Activated CD8-positive, alpha-beta memory T cell treated with anti-CD3 and anti-CD28 coated beads for 24 hours (primary cell): ENCODE data around the gene ZNF837.
"Not testable (repeated sequence)": the region's sequence is repeated elsewhere in the genome, so short reads cannot be mapped to it uniquely, and the experiment has no call there.

Experiments used
- DNase-seq: peaks from one replicate; pipeline ENCODE4 v3.0.0-alpha.2; 2020

ZNF837 gene

GRCh38 chr19:58349590-58349989, 31.2 kb downstream of the ZNF837 start:
- no peak for DNase-seq

GRCh38 chr19:58348080-58348479, 32.8 kb downstream of the ZNF837 start:
- not testable (repeated sequence) for DNase-seq

GRCh38 chr19:58346961-58347929, 33.6 kb downstream of the ZNF837 start:
- DNase-seq: peak; percentile 91

DNA sequence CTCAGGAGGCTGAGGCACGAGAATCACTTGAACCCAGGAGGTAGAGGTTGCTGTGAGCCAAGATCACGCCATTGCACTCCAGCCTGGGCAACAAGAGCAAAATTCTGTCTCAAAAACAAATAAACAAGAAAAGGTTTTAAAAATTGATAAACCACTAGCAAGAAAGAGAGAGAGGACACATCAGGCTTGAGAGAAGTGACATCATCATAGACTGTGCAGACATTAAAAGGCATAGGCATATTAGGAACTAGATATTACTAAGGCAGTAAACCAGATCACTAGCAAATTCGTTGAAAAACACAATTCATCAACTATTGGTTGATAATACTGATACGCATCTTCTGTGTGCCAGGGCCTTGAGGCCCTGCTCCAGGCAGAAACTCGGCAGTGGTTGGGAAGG, 35.3 kb downstream of the ZNF837 start:
- DNase-seq: no peak

DNA sequence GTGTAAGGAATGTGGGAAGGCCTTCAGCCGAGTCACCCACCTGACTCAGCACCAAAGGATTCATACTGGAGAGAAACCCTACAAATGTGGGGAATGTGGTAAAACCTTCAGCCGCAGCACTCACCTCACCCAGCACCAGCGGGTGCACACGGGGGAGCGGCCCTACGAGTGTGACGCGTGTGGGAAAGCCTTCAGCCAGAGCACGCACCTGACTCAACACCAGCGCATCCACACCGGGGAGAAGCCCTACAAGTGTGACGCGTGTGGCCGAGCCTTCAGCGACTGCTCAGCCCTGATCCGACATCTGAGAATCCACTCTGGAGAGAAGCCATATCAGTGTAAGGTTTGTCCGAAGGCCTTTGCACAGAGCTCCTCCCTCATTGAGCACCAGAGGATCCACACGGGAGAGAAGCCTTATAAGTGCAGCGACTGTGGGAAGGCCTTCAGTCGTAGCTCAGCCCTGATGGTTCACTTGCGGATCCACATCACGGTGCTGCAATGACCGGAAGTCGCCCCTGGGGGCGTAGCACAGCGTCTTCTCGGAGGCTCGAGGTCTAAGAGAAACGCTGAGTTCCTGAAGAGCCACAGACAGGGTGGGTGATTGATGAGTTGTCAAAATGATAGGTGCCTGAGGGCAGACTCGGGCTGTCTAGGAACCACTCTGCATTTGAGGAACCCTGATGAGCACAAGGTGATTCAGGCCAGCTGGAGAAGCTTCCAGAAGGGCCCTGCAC, 41.8 kb downstream of the ZNF837 start:
- no peak for DNase-seq

DNA sequence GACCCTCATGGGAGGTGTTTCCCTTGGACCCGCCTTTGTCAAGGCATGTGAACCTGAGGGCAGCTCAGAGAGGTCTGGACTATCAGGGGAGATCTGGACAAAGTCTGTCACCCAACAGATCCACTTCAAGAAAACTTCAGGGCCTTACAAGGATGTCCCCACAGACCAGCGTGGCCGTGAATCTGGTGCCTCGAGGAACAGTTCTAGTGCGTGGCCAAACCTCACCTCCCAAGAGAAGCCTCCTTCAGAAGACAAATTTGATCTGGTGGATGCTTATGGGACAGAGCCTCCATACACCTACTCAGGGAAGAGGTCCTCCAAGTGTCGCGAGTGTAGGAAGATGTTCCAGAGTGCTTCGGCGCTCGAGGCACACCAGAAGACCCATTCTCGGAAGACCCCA, 42.5 kb downstream of the ZNF837 start:
- no peak for DNase-seq

GRCh38 chr19:58336820-58337219, 44.0 kb downstream of the ZNF837 start:
- no peak for DNase-seq

DNA sequence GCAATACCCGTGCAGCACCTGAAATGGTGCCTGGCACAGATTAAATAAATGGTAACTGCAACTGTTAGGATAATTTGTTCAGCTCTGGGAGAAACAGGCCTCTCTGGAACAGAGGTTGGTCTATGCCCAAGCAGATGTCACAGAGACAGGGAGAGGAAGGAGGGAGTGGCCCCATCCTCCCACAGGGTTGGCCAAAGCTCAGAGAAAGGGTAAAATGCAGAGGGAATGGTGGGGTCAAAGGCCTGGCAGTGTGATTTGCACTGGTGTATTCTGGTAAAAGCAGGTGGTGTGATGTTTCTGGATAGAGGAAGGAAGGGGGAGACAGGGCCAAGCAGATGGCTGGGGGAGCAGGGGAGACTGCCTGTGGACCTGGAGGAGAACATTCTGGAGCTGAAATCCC, 44.6 kb downstream of the ZNF837 start:
- DNase-seq: no peak

DNA sequence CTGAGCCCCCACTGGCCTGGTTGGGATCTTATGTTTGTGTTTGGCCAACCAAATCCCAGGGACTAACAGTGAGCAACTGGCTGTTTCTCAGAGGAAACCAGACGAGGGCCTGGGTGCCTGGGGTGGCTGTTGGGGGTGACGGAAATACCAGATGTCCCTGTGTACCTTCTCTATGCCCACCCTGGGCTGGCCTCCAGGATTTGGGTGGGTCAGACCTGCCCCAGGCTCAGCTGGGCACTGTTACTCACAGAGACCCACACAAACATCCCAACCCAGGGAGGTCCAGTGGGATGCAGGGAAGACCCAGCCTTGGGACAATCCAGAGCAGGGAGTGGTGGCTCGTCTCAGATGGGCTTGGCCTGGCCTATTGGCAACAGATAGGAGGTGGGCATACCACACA, 45.2 kb downstream of the ZNF837 start:
- no peak for DNase-seq

DNA sequence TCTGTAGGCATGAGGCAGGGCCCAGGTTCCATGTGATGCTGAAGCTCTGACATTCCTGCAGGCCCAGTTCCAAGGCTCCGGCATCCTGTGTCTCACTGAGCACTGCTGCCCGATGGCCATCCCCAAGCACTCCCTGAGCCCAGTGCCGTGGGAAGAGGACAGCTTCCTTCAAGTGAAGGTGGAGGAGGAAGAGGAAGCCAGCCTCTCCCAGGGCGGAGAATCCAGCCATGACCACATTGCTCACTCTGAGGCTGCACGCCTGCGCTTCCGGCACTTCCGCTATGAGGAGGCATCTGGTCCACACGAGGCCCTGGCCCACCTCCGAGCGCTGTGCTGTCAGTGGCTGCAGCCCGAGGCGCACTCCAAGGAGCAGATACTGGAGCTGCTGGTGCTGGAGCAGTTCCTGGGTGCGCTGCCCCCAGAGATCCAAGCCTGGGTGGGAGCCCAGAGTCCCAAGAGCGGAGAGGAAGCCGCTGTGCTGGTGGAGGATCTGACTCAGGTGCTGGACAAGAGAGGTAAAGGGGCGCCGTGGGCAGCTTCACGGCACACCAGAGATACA, 46.1 kb downstream of the ZNF837 start:
- DNase-seq: no peak

DNA sequence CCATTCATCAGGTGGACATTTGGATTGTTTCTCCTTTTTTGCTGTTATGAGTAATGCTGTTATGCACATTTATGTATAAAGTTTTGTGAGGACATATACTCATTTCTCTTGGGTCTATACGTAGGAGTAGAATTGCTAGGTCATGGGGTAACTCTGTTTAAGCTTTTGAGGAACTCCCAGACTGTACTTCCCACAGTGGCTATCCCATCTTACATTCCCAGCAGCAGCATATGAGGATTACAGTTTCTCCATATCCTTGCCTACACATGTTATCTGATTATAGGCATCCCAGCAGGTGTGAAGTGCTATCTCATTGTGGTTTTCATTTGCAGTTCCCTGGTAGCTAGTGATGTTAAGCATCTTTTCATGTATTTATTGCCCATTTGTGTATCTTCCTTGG, 48.1 kb downstream of the ZNF837 start:
- DNase-seq: no peak

GRCh38 chr19:58330458-58330857, 50.4 kb downstream of the ZNF837 start:
- DNase-seq: no peak

GRCh38 chr19:58328999-58329398, 51.8 kb downstream of the ZNF837 start:
- DNase-seq: no peak

DNA sequence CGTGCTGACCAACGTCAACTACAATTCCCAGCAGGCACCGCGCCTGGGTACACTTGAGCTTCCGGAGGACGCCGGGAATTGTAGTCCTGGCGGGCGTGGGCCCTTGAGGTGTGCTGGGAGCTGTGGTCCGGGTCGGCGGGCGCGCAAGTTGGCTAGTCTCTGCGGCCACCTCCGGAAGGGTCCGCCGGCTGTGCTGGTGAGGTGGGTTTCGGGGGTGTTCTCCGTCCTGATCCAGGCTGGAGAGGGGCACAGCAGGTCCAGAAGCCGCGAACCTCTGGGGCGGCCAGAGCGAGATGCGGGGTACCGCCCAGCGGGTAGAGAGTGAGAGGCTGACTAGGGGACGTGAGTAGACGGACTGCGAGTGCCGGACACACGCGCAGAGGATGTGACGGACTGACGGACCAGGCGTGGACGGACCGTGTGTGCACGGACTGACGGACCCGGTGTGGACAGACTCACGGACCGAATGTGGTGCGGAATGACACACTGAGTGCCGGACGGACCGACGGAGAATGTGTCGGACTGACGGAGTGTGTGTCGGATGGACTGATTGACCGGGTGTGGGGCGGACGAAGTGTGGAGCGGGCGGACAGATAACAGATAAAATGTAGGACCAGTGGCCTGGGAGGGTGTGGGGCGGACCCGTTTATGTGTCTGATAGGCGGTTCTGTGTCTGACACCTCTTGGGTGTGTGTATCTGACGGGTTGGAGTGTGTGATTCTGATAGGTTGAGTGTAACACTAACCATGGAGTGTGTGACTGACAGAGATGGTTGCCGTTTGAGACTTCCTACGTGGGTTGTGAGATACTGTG, 53.7 kb downstream of the ZNF837 start, which contains the start of gene ZSCAN22:
Gene ZSCAN22, plus strand, starts transcription at position 81 of the 813 bp plus-strand sequence. CDS start 7,809 bp downstream, outside the sequence.
- peak; percentile 95 for DNase-seq

GRCh38 chr19:58326501-58326913, 54.3 kb downstream of the ZNF837 start:
- no peak for DNase-seq

- no peak for DNase-seq
Observed at GRCh38 chr19:58325311-58326022, 55.4 kb downstream of the ZNF837 start.

DNA sequence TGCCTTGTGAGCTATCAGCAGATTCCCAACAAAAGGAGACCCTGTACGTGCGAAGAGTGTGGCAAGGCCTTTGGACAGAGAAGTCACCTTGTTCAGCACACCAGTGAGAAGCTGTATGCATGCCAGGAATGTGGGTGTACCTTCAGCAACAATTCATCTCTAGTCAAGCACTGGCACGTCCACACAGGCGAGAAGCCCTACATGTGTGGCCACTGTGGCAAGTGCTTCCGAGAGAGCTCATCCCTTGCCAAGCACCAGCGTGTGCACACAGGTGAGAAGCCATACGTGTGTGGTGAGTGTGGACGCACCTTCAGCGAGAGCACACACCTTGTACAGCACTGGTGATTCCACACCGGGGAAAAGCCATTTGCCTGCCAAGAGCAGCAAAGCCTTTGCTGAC, 61.6 kb downstream of the ZNF837 start:
- DNase-seq: no peak

DNA sequence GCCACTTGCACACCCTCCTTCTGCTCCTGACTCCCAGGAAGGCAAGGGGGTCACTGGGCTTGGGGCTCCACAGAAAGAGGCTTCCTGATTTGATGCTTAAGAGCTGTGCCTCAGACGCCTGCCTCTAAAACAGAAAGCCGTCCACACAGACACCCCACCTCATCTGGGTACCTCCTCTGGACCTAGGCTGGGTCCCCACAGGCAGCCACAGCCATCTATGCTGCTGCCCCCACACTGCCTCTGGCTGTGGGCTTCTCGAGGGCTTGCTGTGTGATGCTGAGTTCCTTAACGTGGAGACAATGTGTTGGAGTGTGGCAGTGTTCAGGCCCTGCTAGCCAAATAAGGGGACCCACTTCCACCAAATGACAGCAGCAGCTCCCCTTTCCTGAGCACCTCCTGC, 62.5 kb downstream of the ZNF837 start:
- no peak for DNase-seq
